OCI-LY3 (cell line): Measurements from ENCODE around the gene RESP18.
"Not testable (repeated sequence)": the region's sequence is repeated elsewhere in the genome, so short reads cannot be mapped to it uniquely, and the experiment has no call there.

Source experiments
- H2AFZ ChIP-seq: fragments of 200-600, 300-600 bp; shearing (Covaris generic); 2 replicates; pipeline ENCODE4 v1.6.0; 2014; ENCODE audit warnings: antibody characterized with exemption, low read depth, low read length
- H3K27ac ChIP-seq: fragments of 200-600, 300-600 bp; sonication (generic); 2 replicates; pipeline ENCODE4 v1.5.1; 2014; ENCODE audit warnings: mild to moderate bottlenecking, low read length, moderate library complexity, mixed read lengths
- H3K27me3 ChIP-seq: fragments of 200-600, 300-600 bp; sonication (generic); 2 replicates; pipeline ENCODE4 v1.6.1; 2014; ENCODE audit warnings: low read depth, low read length, mixed read lengths
- H3K36me3 ChIP-seq: fragments of 200-600, 300-600 bp; sonication (generic); replicated peaks from 2 replicates; pipeline ENCODE3; 2014; ENCODE audit warnings: low read depth, low read length, mixed read lengths
- H3K4me1 ChIP-seq: fragments of 300-600, 200-600 bp; sonication (generic); 2 replicates; pipeline ENCODE4 v1.6.1; 2014; ENCODE audit warnings: low read length, mixed read lengths
- H3K4me2 ChIP-seq: fragments of 200-600, 300-600 bp; sonication (generic); 2 replicates; pipeline ENCODE4 v1.6.1; 2014; ENCODE audit warnings: low read length, mixed read lengths
- H3K4me3 ChIP-seq: fragments of 300-600, 200-600 bp; sonication (generic); 2 replicates; pipeline ENCODE4 v1.5.1; 2014; ENCODE audit warnings: antibody characterized with exemption, mild to moderate bottlenecking, low read length, moderate library complexity
- H3K79me2 ChIP-seq: fragments of 300-600, 200-600 bp; shearing (Covaris generic); 2 replicates; pipeline ENCODE4 v1.6.1; 2014; ENCODE audit warnings: mild to moderate bottlenecking, low read length, mixed read lengths
- H3K9ac ChIP-seq: fragments of 300-600, 200-600 bp; shearing (Covaris generic); 2 replicates; pipeline ENCODE4 v1.6.0; 2014; ENCODE audit warnings: mild to moderate bottlenecking, low read length, moderate library complexity
- H3K9me3 ChIP-seq: fragments of 200-600, 300-600 bp; shearing (Covaris generic); 2 replicates; pipeline ENCODE4 v1.6.1; 2014; ENCODE audit warnings: low read length, mixed read lengths; ENCODE audit not compliant: insufficient read depth
- H4K20me1 ChIP-seq: fragments of 200-600, 300-600 bp; sonication (generic); 2 replicates; pipeline ENCODE4 v1.6.1; 2016; ENCODE audit warnings: low read length, mixed read lengths; ENCODE audit not compliant: insufficient read depth
- EZH2phosphoT487 ChIP-seq: fragments of 200-600 bp; shearing (Covaris generic); IDR thresholded peaks from 2 replicates; pipeline ENCODE4 v1.6.1; 2018; ENCODE audit warnings: antibody characterized with exemption, mixed run types, low read depth
- TF ChIP-seq, protein P1 (sequence below): fragments of 200-600, 300-600 bp; sonication (generic); IDR thresholded peaks from 2 replicates; pipeline ENCODE4 v1.5.1; 2014; ENCODE audit warnings: antibody characterized with exemption, low read length, low read depth

RESP18 gene

DNA sequence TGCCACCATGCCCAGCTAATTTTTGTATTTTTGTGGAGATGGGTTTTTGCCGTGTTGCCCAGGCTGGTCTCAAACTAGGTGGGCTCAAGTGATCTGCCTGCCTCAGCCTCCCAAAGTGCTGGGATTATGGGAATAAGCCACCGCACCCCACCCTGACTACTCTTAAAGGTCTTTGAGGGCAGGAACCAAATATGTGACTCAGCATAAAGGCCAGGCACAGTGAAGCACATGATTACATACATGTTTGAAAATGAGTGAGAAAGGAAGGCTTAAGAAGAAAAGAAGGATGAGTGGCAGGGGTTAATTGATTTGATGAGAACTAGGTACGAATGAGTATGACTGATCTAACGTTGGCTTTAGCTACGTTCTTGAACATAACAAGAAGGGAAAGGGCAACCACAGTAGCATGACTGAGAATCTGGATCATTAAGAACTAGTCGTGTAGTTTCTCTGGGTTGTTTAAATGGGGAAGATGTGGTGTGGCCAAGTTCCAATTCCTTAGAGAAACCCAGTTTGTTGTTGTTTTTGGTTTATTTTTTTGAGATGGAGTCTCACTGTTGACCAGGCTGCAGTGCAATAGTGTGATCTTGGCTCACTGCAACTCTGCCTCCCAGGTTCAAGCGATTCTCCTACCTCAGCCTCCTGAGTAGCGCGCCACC, 6.8 kb downstream of the RESP18 start:
- Histone ChIP-seq H3K4me2 (no peak overlapping the region), H3K79me2 (no peaks in the 10 kb centered on the region), H2AFZ (no peak overlapping the region), H3K27me3 (peaks cover 18% of the 10 kb centered on the region), H3K36me3 (no peaks in the 10 kb centered on the region), H3K9me3 (no peaks in the 10 kb centered on the region), H3K4me1 (peaks cover 8% of the 10 kb centered on the region), H3K9ac (no peak overlapping the region), H3K4me3 (no peak overlapping the region), H3K27ac (no peak overlapping the region), H4K20me1 (no peaks in the 10 kb centered on the region)
- TF ChIP-seq EZH2phosphoT487 = no peak
- TF ChIP-seq, protein P1, sequence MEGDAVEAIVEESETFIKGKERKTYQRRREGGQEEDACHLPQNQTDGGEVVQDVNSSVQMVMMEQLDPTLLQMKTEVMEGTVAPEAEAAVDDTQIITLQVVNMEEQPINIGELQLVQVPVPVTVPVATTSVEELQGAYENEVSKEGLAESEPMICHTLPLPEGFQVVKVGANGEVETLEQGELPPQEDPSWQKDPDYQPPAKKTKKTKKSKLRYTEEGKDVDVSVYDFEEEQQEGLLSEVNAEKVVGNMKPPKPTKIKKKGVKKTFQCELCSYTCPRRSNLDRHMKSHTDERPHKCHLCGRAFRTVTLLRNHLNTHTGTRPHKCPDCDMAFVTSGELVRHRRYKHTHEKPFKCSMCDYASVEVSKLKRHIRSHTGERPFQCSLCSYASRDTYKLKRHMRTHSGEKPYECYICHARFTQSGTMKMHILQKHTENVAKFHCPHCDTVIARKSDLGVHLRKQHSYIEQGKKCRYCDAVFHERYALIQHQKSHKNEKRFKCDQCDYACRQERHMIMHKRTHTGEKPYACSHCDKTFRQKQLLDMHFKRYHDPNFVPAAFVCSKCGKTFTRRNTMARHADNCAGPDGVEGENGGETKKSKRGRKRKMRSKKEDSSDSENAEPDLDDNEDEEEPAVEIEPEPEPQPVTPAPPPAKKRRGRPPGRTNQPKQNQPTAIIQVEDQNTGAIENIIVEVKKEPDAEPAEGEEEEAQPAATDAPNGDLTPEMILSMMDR = no peak

- Histone ChIP-seq H3K79me2 (no peaks in the 10 kb centered on the region), H3K4me1 (peaks cover 13% of the 10 kb centered on the region), H3K27ac (no peak overlapping the region), H3K36me3 (no peaks in the 10 kb centered on the region), H4K20me1 (no peaks in the 10 kb centered on the region), H2AFZ (no peak overlapping the region), H3K9ac (no peak overlapping the region), H3K27me3 (peaks cover 18% of the 10 kb centered on the region), H3K4me2 (no peak overlapping the region), H3K9me3 (no peaks in the 10 kb centered on the region), H3K4me3 (no peak overlapping the region)
- TF ChIP-seq EZH2phosphoT487 = no peak
- TF ChIP-seq, protein P1 = no peak
Observed at GRCh38 chr2:219325136-219325535, 7.4 kb downstream of the RESP18 start.

- Histone ChIP-seq H3K9me3 (no peaks in the 10 kb centered on the region), H3K9ac (no peak overlapping the region), H4K20me1 (no peaks in the 10 kb centered on the region), H3K4me2 (no peak overlapping the region), H3K4me1 (peaks cover 28% of the 10 kb centered on the region), H2AFZ (no peak overlapping the region), H3K36me3 (no peaks in the 10 kb centered on the region), H3K79me2 (no peaks in the 10 kb centered on the region), H3K27ac (no peak overlapping the region), H3K4me3 (no peak overlapping the region), H3K27me3 (peaks cover 18% of the 10 kb centered on the region)
- TF ChIP-seq, protein P1 = no peak
Observed at GRCh38 chr2:219323434-219323833, 9.1 kb downstream of the RESP18 start.

GRCh38 chr2:219314804-219315468, 17.6 kb downstream of the RESP18 start:
- Histone ChIP-seq H2AFZ (no peak overlapping the region), H3K27ac (no peak overlapping the region)
- TF ChIP-seq, protein P1 = no peak
- no peak for TF ChIP-seq EZH2phosphoT487

GRCh38 chr2:219312683-219313263, 19.8 kb downstream of the RESP18 start:
- H4K20me1 ChIP-seq, H3K9me3 ChIP-seq, H3K27me3 ChIP-seq, H3K9ac ChIP-seq, H2AFZ ChIP-seq, H3K27ac ChIP-seq, H3K36me3 ChIP-seq, H3K4me3 ChIP-seq, H3K4me2 ChIP-seq, H3K79me2 ChIP-seq: not testable (repeated sequence)
- peaks cover 31% of the 10 kb centered on the region for H3K4me1 ChIP-seq

More at GRCh38 chr2:219314804-219315468, 17.6 kb downstream of the RESP18 start:
- H3K27me3 ChIP-seq = no peaks in the 10 kb centered on the region
- no peak overlapping the region for H3K9ac ChIP-seq
- no peak overlapping the region for H3K4me2 ChIP-seq
- H3K36me3 ChIP-seq = no peaks in the 10 kb centered on the region
- no peak overlapping the region for H3K4me3 ChIP-seq
- H4K20me1 ChIP-seq = no peaks in the 10 kb centered on the region
- no peaks in the 10 kb centered on the region for H3K79me2 ChIP-seq
- peaks cover 47% of the 10 kb centered on the region for H3K4me1 ChIP-seq
- no peaks in the 10 kb centered on the region for H3K9me3 ChIP-seq
